ENCODE results near the gene SURF1. TPM values are rescaled to one million over a fixed set of nuclear protein-coding genes. Genes with fewer than 3 reads are reported as not detected.

The SURF1 gene
- total and polyA plus RNA-seq, 9 of the 15 experiments (the other 6 are each of a cell fraction or from before 2014, with no cell fraction given): 16.1 to 31.3 (median 20.9) TPM

DNA sequence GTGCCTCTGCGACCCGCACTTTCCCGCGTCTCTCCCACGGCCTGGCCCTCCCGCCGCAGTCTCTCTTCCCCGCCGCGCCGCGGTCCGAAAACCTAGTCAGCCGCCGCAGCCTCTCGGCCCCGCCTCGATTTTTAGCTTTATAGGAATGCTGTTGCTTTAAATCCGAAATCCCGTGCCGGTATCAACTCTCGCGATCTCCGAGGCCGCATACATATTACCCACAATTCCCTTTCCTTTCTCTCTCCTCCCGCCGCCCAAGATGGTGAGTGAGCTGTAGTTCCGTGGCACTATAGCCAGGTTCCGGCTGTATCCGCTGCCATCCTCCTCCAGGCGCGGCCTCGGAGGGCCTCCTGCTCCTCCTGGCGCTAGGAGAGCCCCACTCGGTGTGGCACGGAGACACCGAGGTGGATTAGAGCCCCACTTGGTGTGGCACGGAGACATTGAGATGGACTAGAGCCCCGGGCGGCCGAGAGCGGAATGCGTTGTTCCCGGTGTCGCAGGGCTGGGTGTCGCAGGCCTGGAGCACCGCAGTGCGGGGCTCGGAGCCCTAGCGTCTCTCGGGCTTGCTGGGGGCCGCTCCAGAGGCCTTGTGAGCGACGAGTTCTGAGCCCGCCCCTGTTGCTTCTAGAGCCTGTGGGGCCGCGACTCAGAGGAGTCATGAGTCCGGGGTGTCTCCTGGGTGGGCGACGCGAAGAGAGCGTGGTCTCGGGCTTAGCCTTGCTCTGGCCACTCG is 8.1 kb downstream of the SURF1 start, which contains the start of the genes MED22 and RPL7A (continued):
- no peak for TF ChIP-seq PYGO2 (tag; IDR thresholded peaks at IDR 0.05)
- TF ChIP-seq LCOR (CRISPR knock-in tag; IDR thresholded peaks at IDR 0.05): peak; percentile 85
- TF ChIP-seq, protein P1, sequence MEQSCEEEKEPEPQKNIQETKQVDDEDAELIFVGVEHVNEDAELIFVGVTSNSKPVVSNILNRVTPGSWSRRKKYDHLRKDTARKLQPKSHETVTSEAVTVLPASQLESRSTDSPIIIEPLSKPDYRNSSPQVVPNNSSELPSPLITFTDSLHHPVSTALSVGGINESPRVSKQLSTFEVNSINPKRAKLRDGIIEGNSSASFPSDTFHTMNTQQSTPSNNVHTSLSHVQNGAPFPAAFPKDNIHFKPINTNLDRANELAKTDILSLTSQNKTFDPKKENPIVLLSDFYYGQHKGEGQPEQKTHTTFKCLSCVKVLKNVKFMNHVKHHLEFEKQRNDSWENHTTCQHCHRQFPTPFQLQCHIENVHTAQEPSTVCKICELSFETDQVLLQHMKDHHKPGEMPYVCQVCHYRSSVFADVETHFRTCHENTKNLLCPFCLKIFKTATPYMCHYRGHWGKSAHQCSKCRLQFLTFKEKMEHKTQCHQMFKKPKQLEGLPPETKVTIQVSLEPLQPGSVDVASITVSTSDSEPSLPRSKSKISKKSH (CRISPR knock-in tag; IDR thresholded peaks at IDR 0.05): no peak
- no peak for TF ChIP-seq HNRNPL (IDR thresholded peaks at IDR 0.05; ENCODE audit: low read depth, low read length)
- TF ChIP-seq EP300 (IDR thresholded peaks at IDR 0.05; ENCODE audit: low read length): no peak
- TF ChIP-seq SREBF1 (IDR thresholded peaks at IDR 0.05; ENCODE audit: borderline replicate concordance, low read depth, low read length): no peak
- TF ChIP-seq POU5F1 (IDR thresholded peaks at IDR 0.05; ENCODE audit: borderline replicate concordance, low read depth, low read length, partially characterized antibody): no peak
- TF ChIP-seq MTA1 (IDR thresholded peaks at IDR 0.05; ENCODE audit: borderline replicate concordance): peak; percentile 34; the same call in 1 of the 2 replicates
- TF ChIP-seq NFATC3 (IDR thresholded peaks at IDR 0.05): 0 out of 2 replicates have a peak, but pooled peaks have one; percentile 62
- TF ChIP-seq, protein P2, sequence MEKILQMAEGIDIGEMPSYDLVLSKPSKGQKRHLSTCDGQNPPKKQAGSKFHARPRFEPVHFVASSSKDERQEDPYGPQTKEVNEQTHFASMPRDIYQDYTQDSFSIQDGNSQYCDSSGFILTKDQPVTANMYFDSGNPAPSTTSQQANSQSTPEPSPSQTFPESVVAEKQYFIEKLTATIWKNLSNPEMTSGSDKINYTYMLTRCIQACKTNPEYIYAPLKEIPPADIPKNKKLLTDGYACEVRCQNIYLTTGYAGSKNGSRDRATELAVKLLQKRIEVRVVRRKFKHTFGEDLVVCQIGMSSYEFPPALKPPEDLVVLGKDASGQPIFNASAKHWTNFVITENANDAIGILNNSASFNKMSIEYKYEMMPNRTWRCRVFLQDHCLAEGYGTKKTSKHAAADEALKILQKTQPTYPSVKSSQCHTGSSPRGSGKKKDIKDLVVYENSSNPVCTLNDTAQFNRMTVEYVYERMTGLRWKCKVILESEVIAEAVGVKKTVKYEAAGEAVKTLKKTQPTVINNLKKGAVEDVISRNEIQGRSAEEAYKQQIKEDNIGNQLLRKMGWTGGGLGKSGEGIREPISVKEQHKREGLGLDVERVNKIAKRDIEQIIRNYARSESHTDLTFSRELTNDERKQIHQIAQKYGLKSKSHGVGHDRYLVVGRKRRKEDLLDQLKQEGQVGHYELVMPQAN (IDR thresholded peaks at IDR 0.05; ENCODE audit: borderline replicate concordance): peak; percentile 73; the same call in 1 of the 2 replicates
- TF ChIP-seq ZNF445 (CRISPR knock-in tag; IDR thresholded peaks at IDR 0.05; ENCODE audit: low read depth): no peak
- no peak for TF ChIP-seq JUNB (CRISPR knock-in tag; conservative IDR thresholded peaks at IDR 0.05)
- TF ChIP-seq, protein P3, sequence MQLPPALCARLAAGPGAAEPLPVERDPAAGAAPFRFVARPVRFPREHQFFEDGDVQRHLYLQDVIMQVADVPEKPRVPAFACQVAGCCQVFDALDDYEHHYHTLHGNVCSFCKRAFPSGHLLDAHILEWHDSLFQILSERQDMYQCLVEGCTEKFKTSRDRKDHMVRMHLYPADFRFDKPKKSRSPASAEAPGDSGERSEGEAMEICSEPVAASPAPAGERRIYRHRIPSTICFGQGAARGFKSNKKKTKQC (CRISPR knock-in tag; IDR thresholded peaks at IDR 0.05): peak; percentile 61; the same call in 1 of the 2 replicates
- no peak for TF ChIP-seq PPARD (CRISPR knock-in tag; IDR thresholded peaks at IDR 0.05)
- TF ChIP-seq GTF2F1 (IDR thresholded peaks at IDR 0.05; ENCODE audit: low read depth, low read length): peak; percentile 88
- TF ChIP-seq NELFE (IDR thresholded peaks at IDR 0.05; ENCODE audit: insufficient read depth, insufficient read length): no peak
- 0 out of 2 replicates have a peak, but pooled peaks have one; percentile 20 for TF ChIP-seq RUNX1 (IDR thresholded peaks at IDR 0.05; ENCODE audit: low read depth)
- TF ChIP-seq FOXJ3 (CRISPR knock-in tag; IDR thresholded peaks at IDR 0.05): no peak
- TF ChIP-seq, protein P4, sequence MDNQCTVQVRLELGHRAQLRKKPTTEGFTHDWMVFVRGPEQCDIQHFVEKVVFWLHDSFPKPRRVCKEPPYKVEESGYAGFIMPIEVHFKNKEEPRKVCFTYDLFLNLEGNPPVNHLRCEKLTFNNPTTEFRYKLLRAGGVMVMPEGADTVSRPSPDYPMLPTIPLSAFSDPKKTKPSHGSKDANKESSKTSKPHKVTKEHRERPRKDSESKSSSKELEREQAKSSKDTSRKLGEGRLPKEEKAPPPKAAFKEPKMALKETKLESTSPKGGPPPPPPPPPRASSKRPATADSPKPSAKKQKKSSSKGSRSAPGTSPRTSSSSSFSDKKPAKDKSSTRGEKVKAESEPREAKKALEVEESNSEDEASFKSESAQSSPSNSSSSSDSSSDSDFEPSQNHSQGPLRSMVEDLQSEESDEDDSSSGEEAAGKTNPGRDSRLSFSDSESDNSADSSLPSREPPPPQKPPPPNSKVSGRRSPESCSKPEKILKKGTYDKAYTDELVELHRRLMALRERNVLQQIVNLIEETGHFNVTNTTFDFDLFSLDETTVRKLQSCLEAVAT (IDR thresholded peaks at IDR 0.05): 0 out of 4 replicates have a peak, but pooled peaks of 1 of the 2 experiments have one; percentile 67
- 0 out of 2 replicates have a peak, but pooled peaks have one; percentile 9 for TF ChIP-seq KLF6 (CRISPR knock-in tag; IDR thresholded peaks at IDR 0.05; ENCODE audit: borderline replicate concordance)
- peak; percentile 73 for TF ChIP-seq RB1 (IDR thresholded peaks at IDR 0.05; ENCODE audit: low read depth)
- TF ChIP-seq, protein P5, sequence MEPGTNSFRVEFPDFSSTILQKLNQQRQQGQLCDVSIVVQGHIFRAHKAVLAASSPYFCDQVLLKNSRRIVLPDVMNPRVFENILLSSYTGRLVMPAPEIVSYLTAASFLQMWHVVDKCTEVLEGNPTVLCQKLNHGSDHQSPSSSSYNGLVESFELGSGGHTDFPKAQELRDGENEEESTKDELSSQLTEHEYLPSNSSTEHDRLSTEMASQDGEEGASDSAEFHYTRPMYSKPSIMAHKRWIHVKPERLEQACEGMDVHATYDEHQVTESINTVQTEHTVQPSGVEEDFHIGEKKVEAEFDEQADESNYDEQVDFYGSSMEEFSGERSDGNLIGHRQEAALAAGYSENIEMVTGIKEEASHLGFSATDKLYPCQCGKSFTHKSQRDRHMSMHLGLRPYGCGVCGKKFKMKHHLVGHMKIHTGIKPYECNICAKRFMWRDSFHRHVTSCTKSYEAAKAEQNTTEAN (CRISPR knock-in tag; IDR thresholded peaks at IDR 0.05): no peak
